H1 (cell line): Measurements from ENCODE around the gene SYNCRIP. TPM values are rescaled to one million over a fixed set of nuclear protein-coding genes. Genes with fewer than 3 reads are reported as not detected.

Experiments used
- CTCF ChIA-PET: fragments of 300-600 bp; sonication (Branson Sonifier 250); formaldehyde crosslinking; loops from one replicate; lab custom pipeline; 2021; ENCODE audit not compliant: partially characterized antibody; lab: Charles Lee
- POLR2A ChIA-PET: fragments of 300-600 bp; sonication (Branson Sonifier 250); formaldehyde crosslinking; loops from one replicate; lab custom pipeline; 2021; ENCODE audit warnings: inconsistent platforms; ENCODE audit not compliant: partially characterized antibody; lab: Charles Lee
- DNase-seq, 2 experiments: peaks; one replicate each; pipeline versions ENCODE4 v3.0.0 to v3.0.0-alpha.2; 2010 to 2022; ENCODE audit warnings: low spot score in 2 of 2, low read depth in 1 of 2, mixed read lengths in 1 of 2
- FAIRE-seq: peaks from 2 replicates; lab custom pipeline; 2011; peaks lifted over from hg19 to GRCh38; lab: Jason Lieb, UNC
- H2AFZ ChIP-seq: 2 replicates; pipeline ENCODE4 v1.8.1; 2012; ENCODE audit warnings: low read length, inconsistent platforms
- H2AK5ac ChIP-seq: 2 replicates; pipeline ENCODE4 v1.6.1; 2013; ENCODE audit warnings: low read depth, low read length
- H2BK120ac ChIP-seq: replicated peaks from 2 replicates; pipeline ENCODE3; 2013; ENCODE audit warnings: low read depth, low read length, inconsistent platforms
- H2BK12ac ChIP-seq: 2 replicates; pipeline ENCODE4 v1.6.1; 2013; ENCODE audit warnings: low read depth, low read length
- H2BK15ac ChIP-seq: 2 replicates; pipeline ENCODE4 v1.6.1; 2013; ENCODE audit warnings: low read length
- H2BK20ac ChIP-seq: 2 replicates; pipeline ENCODE4 v1.6.1; 2013; ENCODE audit warnings: low read length
- H2BK5ac ChIP-seq: 2 replicates; pipeline ENCODE4 v1.6.1; 2013; ENCODE audit warnings: low read depth, low read length
- H3K14ac ChIP-seq: 2 replicates; pipeline ENCODE4 v1.6.1; 2013; ENCODE audit warnings: inconsistent platforms; ENCODE audit not compliant: insufficient read length
- H3K18ac ChIP-seq: 2 replicates; pipeline ENCODE4 v1.6.1; 2013; ENCODE audit warnings: low read length; ENCODE audit errors: extremely low read depth
- H3K23ac ChIP-seq: 2 replicates; pipeline ENCODE4 v1.6.1; 2013; ENCODE audit warnings: inconsistent platforms; ENCODE audit not compliant: insufficient read length
- H3K23me2 ChIP-seq: 2 replicates; pipeline ENCODE4 v1.6.1; 2013; ENCODE audit warnings: low read depth, low read length
- H3K27ac ChIP-seq: 2 replicates; pipeline ENCODE4 v1.6.1; 2011; ENCODE audit warnings: low read depth, low read length, inconsistent platforms
- H3K27me3 ChIP-seq, 4 experiments: replicated peaks in 1 of 4; 1 replicate in 1 of 4; 2 replicates in 3 of 4; pipeline versions ENCODE4 v1.6.1 to v1.8.1; 2011 to 2013; ENCODE audit warnings: low read length in 3 of 4, mild to moderate bottlenecking in 3 of 4, inconsistent platforms in 2 of 4, mixed read lengths in 2 of 4, moderate library complexity in 1 of 4; ENCODE audit not compliant: control insufficient read depth in 3 of 4, insufficient read depth in 3 of 4; ENCODE audit errors: extremely low read depth in 1 of 4
- H3K36me3 ChIP-seq, 4 experiments: 2 replicates each; pipeline versions ENCODE4 v1.6.1 to v1.8.1; 2011 to 2013; ENCODE audit warnings: mild to moderate bottlenecking in 4 of 4, low read length in 3 of 4, moderate library complexity in 2 of 4, control low read depth in 1 of 4, inconsistent platforms in 1 of 4; ENCODE audit not compliant: insufficient read depth in 4 of 4, control insufficient read depth in 2 of 4
- H3K4ac ChIP-seq: replicated peaks from 2 replicates; pipeline ENCODE3; 2013; ENCODE audit warnings: low read length, low read depth, mixed read lengths, inconsistent platforms; ENCODE audit not compliant: insufficient read length
- H3K4me1 ChIP-seq, 4 experiments: replicated peaks in 1 of 4; 1 replicate in 1 of 4; 2 replicates in 3 of 4; pipeline versions ENCODE4 v1.6.1 to v1.8.1; 2011 to 2013; ENCODE audit warnings: low read length in 3 of 4, inconsistent platforms in 2 of 4, mixed read lengths in 1 of 4; ENCODE audit not compliant: insufficient read depth in 4 of 4, control insufficient read depth in 3 of 4
- H3K4me2 ChIP-seq, 2 experiments: 2 replicates each; pipeline versions ENCODE4 v1.6.1 to v1.8.1; 2011 to 2013; ENCODE audit warnings: low read depth in 2 of 2, low read length in 2 of 2, control low read depth in 1 of 2, inconsistent platforms in 1 of 2, mild to moderate bottlenecking in 1 of 2; ENCODE audit not compliant: insufficient read depth in 1 of 2
- H3K4me3 ChIP-seq, 4 experiments: fragments of 200-600, 300-600 bp in 1 of 4; sonication (generic), shearing (Covaris generic), sonication (Bioruptor Twin) in 1 of 4; 2 replicates each; pipeline versions ENCODE4 v1.5.1 to v1.8.1; 2011 to 2016; ENCODE audit warnings: low read length in 4 of 4, low read depth in 3 of 4, control low read depth in 2 of 4, inconsistent platforms in 2 of 4, mild to moderate bottlenecking in 2 of 4, mixed read lengths in 1 of 4, moderate library complexity in 1 of 4; ENCODE audit not compliant: insufficient read depth in 2 of 4; ENCODE audit errors: extremely low read depth in 1 of 4
- H3K56ac ChIP-seq: replicated peaks from 2 replicates; pipeline ENCODE3; 2013; ENCODE audit warnings: low read depth, mild to moderate bottlenecking, mixed read lengths, low read length, inconsistent platforms; ENCODE audit not compliant: insufficient read length
- H3K79me1 ChIP-seq: 2 replicates; pipeline ENCODE4 v1.6.1; 2013; ENCODE audit warnings: low read depth, low read length, control low read depth
- H3K79me2 ChIP-seq, 2 experiments: 2 replicates each; pipeline versions ENCODE4 v1.6.1 to v1.8.1; 2012 to 2013; ENCODE audit warnings: low read length in 2 of 2, mild to moderate bottlenecking in 2 of 2, inconsistent platforms in 1 of 2; ENCODE audit not compliant: insufficient read depth in 2 of 2, control insufficient read depth in 1 of 2
- H3K9ac ChIP-seq, 4 experiments: replicated peaks in 1 of 4; 1 replicate in 1 of 4; 2 replicates in 3 of 4; pipeline versions ENCODE4 v1.6.1 to v1.8.1; 2011 to 2013; ENCODE audit warnings: low read depth in 3 of 4, low read length in 3 of 4, control low read depth in 2 of 4, mild to moderate bottlenecking in 2 of 4, moderate library complexity in 2 of 4, inconsistent platforms in 1 of 4; ENCODE audit errors: extremely low read depth in 1 of 4
- H3K9me3 ChIP-seq, 2 experiments: 2 replicates each; pipeline versions ENCODE4 v1.6.1 to v1.8.1; 2012 to 2013; ENCODE audit warnings: mild to moderate bottlenecking in 2 of 2, moderate library complexity in 2 of 2, control low read depth in 1 of 2, inconsistent platforms in 1 of 2, low read depth in 1 of 2, low read length in 1 of 2, mixed read lengths in 1 of 2; ENCODE audit not compliant: insufficient read depth in 2 of 2
- H4K20me1 ChIP-seq, 2 experiments: replicated peaks in 1 of 2; 2 replicates each; pipeline versions ENCODE3 to v1.8.1; 2011 to 2013; ENCODE audit warnings: inconsistent platforms in 2 of 2, low read length in 2 of 2, mild to moderate bottlenecking in 1 of 2; ENCODE audit not compliant: insufficient read depth in 2 of 2, control insufficient read depth in 1 of 2
- H4K5ac ChIP-seq: 2 replicates; pipeline ENCODE4 v1.6.1; 2013; ENCODE audit warnings: low read length, low read depth, mixed read lengths, inconsistent platforms; ENCODE audit not compliant: insufficient read length
- H4K8ac ChIP-seq: 2 replicates; pipeline ENCODE4 v1.8.0; 2013; ENCODE audit warnings: mild to moderate bottlenecking, moderate library complexity, low read length, inconsistent platforms; ENCODE audit not compliant: insufficient read depth; ENCODE audit errors: extremely low read depth
- H4K91ac ChIP-seq: replicated peaks from 2 replicates; pipeline ENCODE3; 2013; ENCODE audit warnings: low read length, mixed read lengths, inconsistent platforms; ENCODE audit not compliant: insufficient read length
- BCL11A ChIP-seq, 2 experiments: IDR thresholded peaks; one replicate each; pipeline ENCODE4 v1.6.1; 2011; ENCODE audit warnings: low read depth in 2 of 2, low read length in 2 of 2, mild to moderate bottlenecking in 2 of 2
- HDAC2 ChIP-seq, 2 experiments: fragments of 300-600 bp in 1 of 2; sonication (generic) in 1 of 2; IDR thresholded peaks; 2 replicates each; pipeline ENCODE4 v1.6.1; 2011 to 2012; ENCODE audit warnings: low read depth in 2 of 2, low read length in 2 of 2, mild to moderate bottlenecking in 2 of 2, moderate library complexity in 2 of 2, borderline replicate concordance in 1 of 2, inconsistent platforms in 1 of 2
- POLR2AphosphoS5 ChIP-seq: IDR thresholded peaks from 2 replicates; pipeline ENCODE4 v1.6.1; 2011; ENCODE audit warnings: low read depth, low read length
- RNF2 ChIP-seq: fragments of 200-900, 300-1000 bp; sonication (generic); IDR thresholded peaks from 2 replicates; pipeline ENCODE4 v1.7.1; 2016; ENCODE audit warnings: borderline replicate concordance, low read depth, mild to moderate bottlenecking, antibody characterized with exemption, low read length; ENCODE audit not compliant: poor library complexity, severe bottlenecking; ENCODE audit errors: missing control alignments
- SAP30 ChIP-seq: fragments of 300-600 bp; sonication (generic); IDR thresholded peaks from 2 replicates; pipeline ENCODE4 v1.7.1; 2012; ENCODE audit warnings: low read length, moderate library complexity, mild to moderate bottlenecking, inconsistent platforms; ENCODE audit not compliant: insufficient read depth, insufficient replicate concordance
- SIN3A ChIP-seq, 2 experiments: IDR thresholded peaks in 1 of 2; conservative IDR thresholded peaks in 1 of 2; 2 replicates each; pipeline ENCODE4 v1.6.1; 2011 to 2012; ENCODE audit warnings: low read length in 2 of 2, improper control_type of control experiment in 1 of 2, low read depth in 1 of 2, mild to moderate bottlenecking in 1 of 2
- SP2 ChIP-seq: IDR thresholded peaks from 2 replicates; pipeline ENCODE4 v1.6.1; 2012; ENCODE audit warnings: mild to moderate bottlenecking, low read length, inconsistent platforms
- WGBS, 2 experiments: shearing (Covaris generic) in 1 of 2; methylation state at CpG; one replicate each; pipeline versions ENCODE4 v1.1.6 to v1.1.7; 2013 to 2015; ENCODE audit warnings: low lambda C conversion rate in 2 of 2, mixed read lengths in 2 of 2, inconsistent platforms in 1 of 2, low coverage in 1 of 2, missing lambda C conversion rate in 1 of 2; ENCODE audit not compliant: insufficient replicate concordance in 2 of 2, insufficient coverage in 1 of 2, insufficient read length in 1 of 2; ENCODE audit errors: extremely low coverage in 1 of 2, missing lambda C conversion rate in 1 of 2; 5-methylcytosine and 5-hydroxymethylcytosine counted together
- polyA plus RNA-seq, 7 experiments: library from polyadenylated mRNA; depleted of rRNA in 3 of 7; stranded (reverse) in 5 of 7; unstranded in 2 of 7; fragments of >200 nt in 5 of 7; fragments of 200-250 nt in 2 of 7; gene quantifications; 1 replicate in 5 of 7; 2 replicates in 1 of 7; 4 replicates in 1 of 7; pipeline versions ENCODE4 v1.2.1 to v1.2.3, GENCODE V29; 2011 to 2013; ENCODE audit warnings: missing spikeins in 2 of 7, mixed read lengths in 2 of 7
- total RNA-seq: library from RNA; stranded (reverse); fragmentation: NEBNext Ultra II Directional; extraction: Animal tissue kit (Norgen Biotek cat#: 25700); gene quantifications from 2 replicates; pipeline ENCODE4 v1.2.1, GENCODE V29; 2021
- TF ChIP-seq, protein P1 (sequence below): IDR thresholded peaks from 2 replicates; pipeline ENCODE4 v1.6.1; 2011; ENCODE audit warnings: low read length, improper control_type of control experiment

Gene SYNCRIP
- total and polyA plus RNA-seq, 2 of the 8 experiments (the other 6 are each of a cell fraction or from before 2014, with no cell fraction given), result 16.8 to 219 TPM

DNA sequence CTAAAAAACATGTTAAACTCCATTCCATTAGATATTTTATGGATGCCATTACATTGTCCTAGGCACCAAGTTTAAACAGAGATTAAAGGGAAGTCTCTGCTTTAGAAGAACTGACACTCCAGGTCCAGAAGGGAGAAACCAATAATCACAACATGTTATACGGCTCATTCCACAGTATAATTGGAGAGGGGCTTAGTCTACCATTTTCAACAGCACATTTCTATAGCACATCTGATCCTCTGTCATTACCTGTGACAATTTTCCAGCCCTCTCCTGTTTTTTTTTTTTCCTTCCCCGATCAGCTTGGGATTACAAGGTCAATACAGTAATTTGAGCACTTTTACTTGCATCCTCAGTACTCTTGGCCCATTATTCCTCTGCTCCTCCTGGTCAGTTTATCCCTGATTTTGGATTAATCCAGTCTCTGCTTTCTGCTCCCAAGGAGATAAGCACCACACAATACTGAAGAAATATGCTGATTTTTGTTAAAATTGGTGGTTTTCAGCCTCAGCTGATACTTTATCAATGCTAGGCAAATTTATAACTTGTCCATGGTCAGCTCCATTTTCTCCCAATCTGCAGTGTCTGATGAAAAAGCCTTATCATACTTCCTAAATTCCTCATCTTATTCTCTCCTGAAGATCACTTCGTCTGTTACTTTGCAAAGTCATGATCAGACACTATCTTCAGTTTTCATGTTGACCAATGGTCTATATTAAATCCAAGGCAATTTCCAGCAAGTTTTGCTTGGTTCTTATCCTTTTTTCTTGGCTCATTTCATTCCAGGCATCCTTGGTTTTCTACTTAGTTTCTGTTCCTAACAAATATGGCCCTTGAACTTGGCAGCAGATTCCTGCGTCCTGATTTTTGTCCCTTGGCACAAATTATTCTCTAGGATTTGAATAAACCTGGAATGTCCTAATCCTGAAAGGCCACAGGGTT is 30.8 kb upstream of the SYNCRIP start:
- Histone ChIP-seq H4K91ac (no peak overlapping the region), H2BK20ac (no peak overlapping the region), H3K79me1 (no peaks in the 10 kb centered on the region), H3K79me2 (peaks cover 22 to 55% of the 10 kb centered on the region in 2 experiments), H3K4me2 (no peak overlapping the region), H3K27ac (no peak overlapping the region), H3K36me3 (peaks cover 0 to 40% (median 23%) of the 10 kb centered on the region in 4 experiments; a peak in 5 of 8 replicates), H2AFZ (no peak overlapping the region), H3K14ac (no peak overlapping the region), H2AK5ac (no peak overlapping the region), H3K4me1 (peaks cover 0 to 9% (median 7%) of the 10 kb centered on the region in 4 experiments; a peak in 4 of 7 replicates), H3K23me2 (no peaks in the 10 kb centered on the region), H3K4ac (no peak overlapping the region), H2BK15ac (no peak overlapping the region), H2BK120ac (no peak overlapping the region), H3K9ac (no peak overlapping the region), H3K56ac (no peak overlapping the region), H3K27me3 (no peaks in the 10 kb centered on the region), H3K18ac (no peak overlapping the region), H4K20me1 (peaks cover 20 to 25% of the 10 kb centered on the region in 2 experiments), H2BK12ac (no peak overlapping the region), H2BK5ac (no peak overlapping the region), H4K8ac (no peak overlapping the region), H3K23ac (no peak overlapping the region), H3K4me3 (no peak overlapping the region), H4K5ac (no peak overlapping the region), H3K9me3 (no peaks in the 10 kb centered on the region)
- CTCF ChIA-PET, result no interaction called here
- DNase-seq (peak in 1 of 2 experiments; percentile 36), FAIRE-seq (no peak)
- POLR2A ChIA-PET, result interaction anchor here (0.8 to 11.0 kb wide), 6 partner anchors 14 to 65 kb away, joined by 3 to 890 read pairs (median 30); partner anchors contain the start of gene SYNCRIP
- WGBS, 2 experiments, result 76% methylated on average over 4 of the region's 4 CpGs; no CpG with 5 or more reads in 1 of the 2 experiments
- TF ChIP-seq, protein P1, sequence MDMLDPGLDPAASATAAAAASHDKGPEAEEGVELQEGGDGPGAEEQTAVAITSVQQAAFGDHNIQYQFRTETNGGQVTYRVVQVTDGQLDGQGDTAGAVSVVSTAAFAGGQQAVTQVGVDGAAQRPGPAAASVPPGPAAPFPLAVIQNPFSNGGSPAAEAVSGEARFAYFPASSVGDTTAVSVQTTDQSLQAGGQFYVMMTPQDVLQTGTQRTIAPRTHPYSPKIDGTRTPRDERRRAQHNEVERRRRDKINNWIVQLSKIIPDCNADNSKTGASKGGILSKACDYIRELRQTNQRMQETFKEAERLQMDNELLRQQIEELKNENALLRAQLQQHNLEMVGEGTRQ, result no peak; the same call in 1 of the 2 replicates
- no peak for TF ChIP-seq HDAC2 (IDR thresholded peaks at IDR 0.05; ENCODE audit: borderline replicate concordance in 1 of 2, low read depth in 2 of 2, low read length in 2 of 2)
- TF ChIP-seq RNF2, result no peak
- TF ChIP-seq BCL11A (IDR thresholded peaks at IDR 0.05; ENCODE audit: low read depth in 2 of 2, low read length in 2 of 2), result no peak
- TF ChIP-seq SIN3A (conservative IDR thresholded peaks at IDR 0.05 in 1 of 2, IDR thresholded peaks at IDR 0.05 in 1 of 2; ENCODE audit: low read depth in 1 of 2, low read length in 2 of 2), result no peak
- no peak for TF ChIP-seq SP2
- TF ChIP-seq SAP30, result no peak
- TF ChIP-seq POLR2AphosphoS5, result peak; percentile 96
